H1 (cell line): Measurements from ENCODE around the gene CORO6. TPM values are rescaled to one million over a fixed set of nuclear protein-coding genes. Genes with fewer than 3 reads are reported as not detected.

Source experiments
- ASH2L ChIP-seq: fragments of 200-600, 300-600 bp; sonication (generic); IDR thresholded peaks from one replicate; pipeline ENCODE4 v1.7.1; 2017; ENCODE audit warnings: low read length
- BCL11A ChIP-seq, 2 experiments: IDR thresholded peaks; one replicate each; pipeline ENCODE4 v1.6.1; 2011; ENCODE audit warnings: low read depth in 2 of 2, low read length in 2 of 2, mild to moderate bottlenecking in 2 of 2
- BRCA1 ChIP-seq: IDR thresholded peaks from 2 replicates; pipeline ENCODE4 v1.6.1; 2012; ENCODE audit warnings: low read depth, low read length, improper control_type of control experiment
- CBX8 ChIP-seq: fragments of 300-800, 300-1000 bp; sonication (generic); IDR thresholded peaks from 2 replicates; pipeline ENCODE4 v1.7.1; 2016; ENCODE audit warnings: low read depth, low read length, borderline replicate concordance
- EP300 ChIP-seq, 2 experiments: IDR thresholded peaks; 1 replicate in 1 of 2; 2 replicates in 1 of 2; pipeline ENCODE4 v1.6.1; 2011 to 2012; ENCODE audit warnings: low read depth in 2 of 2, low read length in 2 of 2, mild to moderate bottlenecking in 2 of 2, borderline replicate concordance in 1 of 2, inconsistent platforms in 1 of 2, moderate library complexity in 1 of 2
- FOSL1 ChIP-seq: IDR thresholded peaks from 2 replicates; pipeline ENCODE4 v1.6.1; 2011; ENCODE audit warnings: mild to moderate bottlenecking, low read depth, low read length, moderate library complexity; ENCODE audit not compliant: insufficient read depth
- GABPA ChIP-seq: IDR thresholded peaks from 2 replicates; pipeline ENCODE4 v1.6.1; 2011; ENCODE audit warnings: mild to moderate bottlenecking, low read length, moderate library complexity, borderline replicate concordance; ENCODE audit not compliant: insufficient read depth
- JUN ChIP-seq: IDR thresholded peaks from 2 replicates; pipeline ENCODE4 v1.6.1; 2011; ENCODE audit warnings: low read depth, mild to moderate bottlenecking, improper control_type of control experiment, low read length
- KDM1A ChIP-seq: fragments of 200-600, 300-600 bp; sonication (generic); IDR thresholded peaks from 2 replicates; pipeline ENCODE4 v1.7.1; 2016; ENCODE audit warnings: mild to moderate bottlenecking, low read length, borderline replicate concordance
- KDM4A ChIP-seq: IDR thresholded peaks from one replicate; pipeline ENCODE4 v1.7.1; 2012; ENCODE audit warnings: low read depth, mild to moderate bottlenecking, moderate library complexity, low read length, inconsistent platforms; ENCODE audit not compliant: severe bottlenecking
- POU5F1 ChIP-seq: IDR thresholded peaks from 2 replicates; pipeline ENCODE4 v1.6.1; 2011; ENCODE audit warnings: low read depth, mild to moderate bottlenecking, low read length, moderate library complexity
- RAD21 ChIP-seq, 2 experiments: IDR thresholded peaks in 1 of 2; conservative IDR thresholded peaks in 1 of 2; 2 replicates each; pipeline ENCODE4 v1.6.1; 2011; ENCODE audit warnings: low read depth in 2 of 2, low read length in 2 of 2, improper control_type of control experiment in 1 of 2, inconsistent platforms in 1 of 2, mild to moderate bottlenecking in 1 of 2, moderate library complexity in 1 of 2
- RNF2 ChIP-seq: fragments of 200-900, 300-1000 bp; sonication (generic); IDR thresholded peaks from 2 replicates; pipeline ENCODE4 v1.7.1; 2016; ENCODE audit warnings: borderline replicate concordance, low read depth, mild to moderate bottlenecking, antibody characterized with exemption, low read length; ENCODE audit not compliant: poor library complexity, severe bottlenecking; ENCODE audit errors: missing control alignments
- RXRA ChIP-seq: IDR thresholded peaks from 2 replicates; pipeline ENCODE4 v1.6.1; 2011; ENCODE audit warnings: low read depth, mild to moderate bottlenecking, low read length, moderate library complexity; ENCODE audit not compliant: insufficient read depth
- SIX5 ChIP-seq: IDR thresholded peaks from 2 replicates; pipeline ENCODE4 v1.6.1; 2011; ENCODE audit warnings: mild to moderate bottlenecking, low read depth, low read length
- SP4 ChIP-seq: IDR thresholded peaks from 2 replicates; pipeline ENCODE4 v1.6.1; 2012; ENCODE audit warnings: low read length, inconsistent platforms
- SUZ12 ChIP-seq: fragments of 200-600 bp; sonication (generic); IDR thresholded peaks from 2 replicates; pipeline ENCODE4 v1.6.1; 2012; ENCODE audit warnings: mild to moderate bottlenecking, inconsistent platforms, low read length, moderate library complexity, mixed read lengths
- TAF7 ChIP-seq: optimal IDR thresholded peaks from 2 replicates; pipeline ENCODE3; 2011; ENCODE audit warnings: low read depth, mild to moderate bottlenecking, inconsistent platforms, low read length, moderate library complexity, borderline replicate concordance
- ZNF274 ChIP-seq: IDR thresholded peaks from 2 replicates; pipeline ENCODE4 v1.7.0; 2012; ENCODE audit warnings: low read length, borderline replicate concordance; ENCODE audit errors: extremely low read depth
- polyA plus RNA-seq, 7 experiments: library from polyadenylated mRNA; depleted of rRNA in 3 of 7; stranded (reverse) in 5 of 7; unstranded in 2 of 7; fragments of >200 nt in 5 of 7; fragments of 200-250 nt in 2 of 7; gene quantifications; 1 replicate in 5 of 7; 2 replicates in 1 of 7; 4 replicates in 1 of 7; pipeline versions ENCODE4 v1.2.1 to v1.2.3, GENCODE V29; 2011 to 2013; ENCODE audit warnings: missing spikeins in 2 of 7, mixed read lengths in 2 of 7
- total RNA-seq: library from RNA; stranded (reverse); fragmentation: NEBNext Ultra II Directional; extraction: Animal tissue kit (Norgen Biotek cat#: 25700); gene quantifications from 2 replicates; pipeline ENCODE4 v1.2.1, GENCODE V29; 2021
- TF ChIP-seq, protein P1 (sequence below): IDR thresholded peaks from 2 replicates; pipeline ENCODE4 v1.6.1; 2012; ENCODE audit warnings: inconsistent platforms
- TF ChIP-seq, protein P2 (sequence below): IDR thresholded peaks from 2 replicates; pipeline ENCODE4 v1.6.1; 2011; ENCODE audit warnings: low read depth, mild to moderate bottlenecking, low read length; ENCODE audit not compliant: insufficient read depth

CORO6 gene
- total and polyA plus RNA-seq, 2 of the 8 experiments (the other 6 are each of a cell fraction or from before 2014, with no cell fraction given), result 2.5 to 8.6 TPM

DNA sequence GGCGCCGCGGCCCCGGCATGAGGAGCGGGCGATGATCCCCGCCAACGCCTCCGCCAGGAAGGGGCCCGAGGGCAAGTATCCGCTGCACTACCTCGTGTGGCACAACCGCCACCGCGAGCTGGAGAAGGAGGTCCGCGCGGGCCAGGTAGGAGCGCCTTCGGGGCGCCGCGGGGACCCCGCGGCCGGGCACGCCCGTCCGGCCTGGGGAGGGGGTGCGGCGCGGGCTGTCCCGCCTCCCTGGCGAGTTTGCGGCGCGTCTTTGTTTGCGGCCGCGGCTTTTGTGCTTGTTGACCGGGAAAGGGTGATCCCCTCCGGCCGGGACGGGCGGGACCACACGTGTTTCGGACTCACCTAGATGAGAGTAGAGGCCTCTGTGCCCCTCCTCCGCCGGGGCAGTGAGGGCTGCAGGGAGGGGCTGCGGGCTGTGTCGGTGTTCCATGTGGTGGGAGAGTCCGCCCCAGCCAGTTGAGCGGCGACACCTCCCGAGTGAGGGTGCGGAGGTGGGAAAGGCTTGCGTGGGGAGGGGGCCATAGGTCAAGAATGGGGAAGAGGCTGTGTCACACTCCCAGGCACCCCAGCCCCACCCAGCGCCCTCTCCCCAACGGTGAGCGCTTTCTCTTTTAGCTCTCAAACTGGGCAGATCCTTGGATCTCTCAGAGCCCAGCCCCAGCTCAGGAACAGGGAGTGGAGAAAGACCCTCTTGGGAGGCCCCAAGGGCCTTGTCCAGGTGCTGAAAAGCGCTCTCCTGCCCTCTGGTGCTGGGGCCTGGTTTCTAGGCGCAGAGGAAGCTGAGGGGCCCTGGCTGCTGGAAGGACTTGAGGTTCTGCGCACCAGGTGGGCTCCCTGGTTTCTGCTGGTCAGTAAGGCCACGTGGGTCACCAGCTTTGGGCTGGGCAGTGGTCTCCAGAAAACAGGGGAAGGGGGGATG lies 28.9 kb downstream of the CORO6 start (continued):
- TF ChIP-seq KDM1A (no peak), EP300 (IDR thresholded peaks at IDR 0.05; ENCODE audit: borderline replicate concordance in 1 of 2, low read depth in 2 of 2, low read length in 2 of 2) (no peak), SUZ12 (peak; percentile 46; the same call in 1 of the 2 replicates), CBX8 (no peak), RXRA (no peak), ZNF274 (no peak), POU5F1 (no peak), FOSL1 (no peak), GABPA (no peak), BRCA1 (no peak), KDM4A (peak; percentile 63), BCL11A (IDR thresholded peaks at IDR 0.05; ENCODE audit: low read depth in 2 of 2, low read length in 2 of 2) (no peak), RAD21 (IDR thresholded peaks at IDR 0.05 in 1 of 2, conservative IDR thresholded peaks at IDR 0.05 in 1 of 2; ENCODE audit: low read depth in 2 of 2, low read length in 2 of 2) (peak; percentile 44 to 57), SIX5 (no peak), ASH2L (no peak), SP4 (no peak), TAF7 (peak; percentile 93), JUN (no peak), RNF2 (no peak)
- TF ChIP-seq, protein P1, sequence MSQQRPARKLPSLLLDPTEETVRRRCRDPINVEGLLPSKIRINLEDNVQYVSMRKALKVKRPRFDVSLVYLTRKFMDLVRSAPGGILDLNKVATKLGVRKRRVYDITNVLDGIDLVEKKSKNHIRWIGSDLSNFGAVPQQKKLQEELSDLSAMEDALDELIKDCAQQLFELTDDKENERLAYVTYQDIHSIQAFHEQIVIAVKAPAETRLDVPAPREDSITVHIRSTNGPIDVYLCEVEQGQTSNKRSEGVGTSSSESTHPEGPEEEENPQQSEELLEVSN, result no peak
- TF ChIP-seq, protein P2, sequence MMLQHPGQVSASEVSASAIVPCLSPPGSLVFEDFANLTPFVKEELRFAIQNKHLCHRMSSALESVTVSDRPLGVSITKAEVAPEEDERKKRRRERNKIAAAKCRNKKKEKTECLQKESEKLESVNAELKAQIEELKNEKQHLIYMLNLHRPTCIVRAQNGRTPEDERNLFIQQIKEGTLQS, result no peak
